Spleen (tissue), 7 donors: Measurements from ENCODE around the gene IFI44L.

Experiments
- CTCF ChIP-seq, 11 experiments: fragments of 200-600 bp in 7 of 11; fragments of 450-650 bp in 4 of 11; sonication (generic) in 4 of 11; IDR thresholded peaks in 8 of 11; conservative IDR thresholded peaks in 3 of 11; 1 replicate in 7 of 11; 2 replicates in 4 of 11; pipeline versions ENCODE4 v1.4.0 to v1.8.0; 2016 to 2021; ENCODE audit warnings: antibody characterized with exemption in 11 of 11, inconsistent platforms in 4 of 11, mild to moderate bottlenecking in 1 of 11
- POLR2A ChIP-seq, 3 donors: fragments of 450-650 bp; IDR thresholded peaks; one replicate each; pipeline ENCODE4 v1.5.1; 2017; ENCODE audit warnings: antibody characterized with exemption in 3 of 3, mild to moderate bottlenecking in 1 of 3
- donor health status: DM: no; HTN: no; CAD: no; lungs with moderate emphysema.
- donor health status: DM: no; HTN: no; CAD: no.
- donor health status: DM: no; HTN: no; CAD: no.

- TF ChIP-seq CTCF (IDR thresholded peaks at IDR 0.05 in 8 of 11, conservative IDR thresholded peaks at IDR 0.05 in 3 of 11), result no peak
- no peak for TF ChIP-seq POLR2A (IDR thresholded peaks at IDR 0.05)
These were observed 29.9 kb downstream of the IFI44L start for GRCh38 chr1:78650114-78650660.
